HG03064 (cell line): Measurements from ENCODE around the gene AFDN.

ENCODE experiments used
- ATAC-seq: cut with Tn5 transposase; IDR thresholded peaks from one replicate; pipeline ENCODE4 v1.9.1; 2021; ENCODE audit warnings: low read depth; ENCODE audit not compliant: unreplicated experiment

The AFDN gene

GRCh38 chr6:168013250-168013915 lies 186.7 kb downstream of the AFDN start:
- ATAC-seq = no peak

GRCh38 chr6:168014428-168014827 lies 187.7 kb downstream of the AFDN start:
- no peak for ATAC-seq

GRCh38 chr6:168015009-168015408 lies 188.3 kb downstream of the AFDN start:
- ATAC-seq = no peak

GRCh38 chr6:168015482-168016175 lies 188.9 kb downstream of the AFDN start:
- ATAC-seq = no peak

- ATAC-seq = no peak
Measured at GRCh38 chr6:168016176-168016620, 189.5 kb downstream of the AFDN start.

- ATAC-seq = no peak
Measured at GRCh38 chr6:168016721-168017525, 190.2 kb downstream of the AFDN start.

GRCh38 chr6:168017629-168018028 lies 190.9 kb downstream of the AFDN start:
- ATAC-seq = no peak

GRCh38 chr6:168018664-168019063 lies 192.0 kb downstream of the AFDN start:
- no peak for ATAC-seq

- no peak for ATAC-seq
Measured at GRCh38 chr6:168020242-168020641, 193.5 kb downstream of the AFDN start.

GRCh38 chr6:168021581-168021980 lies 194.9 kb downstream of the AFDN start:
- no peak for ATAC-seq
